Umbilical cord (tissue), 2 donors: Measurements from ENCODE around the gene ZFPL1. TPM values are rescaled to one million over a fixed set of nuclear protein-coding genes. Genes with fewer than 3 reads are reported as not detected.
A peak's percentile ranks its signal among the peaks of the same experiment; 100 is the strongest.

Source experiments
- DNase-seq: peaks from one replicate; pipeline ENCODE4 v3.0.0-alpha.2; 2015; ENCODE audit warnings: low spot score
- total RNA-seq: library from RNA; depleted of rRNA; stranded (reverse); fragments of >200 nt; gene quantifications from one replicate; pipeline ENCODE4 v1.2.3, GENCODE V29; 2014; ENCODE audit warnings: low replicate concordance; ENCODE audit not compliant: insufficient read depth

The ZFPL1 gene
- total RNA-seq, 1 donor from 2014 or later = 28.6 TPM

GRCh38 chr11:65128182-65129145, 44.4 kb downstream of the ZFPL1 start:
- no peak for DNase-seq

DNA sequence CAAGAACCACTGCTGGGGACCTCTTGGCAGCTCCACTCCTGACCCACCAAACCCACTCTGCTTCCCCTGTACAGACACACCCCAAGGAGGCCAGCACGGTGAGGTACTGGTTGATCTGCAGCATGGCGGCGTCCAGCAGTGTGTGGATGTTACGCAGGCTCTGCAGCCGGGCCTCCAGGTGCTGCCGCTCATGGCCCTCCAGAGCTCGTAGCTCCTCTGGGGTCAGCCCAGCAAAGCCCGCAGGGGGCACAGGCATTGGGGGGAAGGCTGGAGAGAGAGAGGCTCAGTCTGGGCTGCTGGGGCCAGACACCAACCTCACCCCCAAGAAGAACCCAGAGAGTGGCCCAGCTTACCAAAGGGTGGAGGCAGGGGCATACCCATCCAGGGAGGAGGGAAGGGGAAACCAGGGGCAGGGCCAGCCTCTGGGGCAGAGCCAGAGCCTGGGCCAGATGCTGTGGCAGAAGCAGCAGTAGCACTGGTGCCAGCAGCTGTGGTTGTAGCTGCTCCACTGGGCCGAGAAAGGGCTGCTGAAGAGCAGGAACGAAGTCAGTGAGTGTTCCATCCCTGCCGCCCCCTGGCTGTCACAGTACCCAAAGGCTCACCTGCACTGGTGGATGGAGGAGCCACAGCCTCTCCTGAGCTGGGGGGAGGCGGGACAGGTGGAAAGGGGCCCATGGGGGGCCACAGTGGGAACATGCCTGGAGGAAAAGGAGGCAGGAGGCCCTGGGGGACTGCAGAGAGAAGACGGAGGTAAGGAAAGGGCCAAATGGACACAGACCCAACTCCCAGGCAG, 45.8 kb downstream of the ZFPL1 start:
- no peak for DNase-seq

DNA sequence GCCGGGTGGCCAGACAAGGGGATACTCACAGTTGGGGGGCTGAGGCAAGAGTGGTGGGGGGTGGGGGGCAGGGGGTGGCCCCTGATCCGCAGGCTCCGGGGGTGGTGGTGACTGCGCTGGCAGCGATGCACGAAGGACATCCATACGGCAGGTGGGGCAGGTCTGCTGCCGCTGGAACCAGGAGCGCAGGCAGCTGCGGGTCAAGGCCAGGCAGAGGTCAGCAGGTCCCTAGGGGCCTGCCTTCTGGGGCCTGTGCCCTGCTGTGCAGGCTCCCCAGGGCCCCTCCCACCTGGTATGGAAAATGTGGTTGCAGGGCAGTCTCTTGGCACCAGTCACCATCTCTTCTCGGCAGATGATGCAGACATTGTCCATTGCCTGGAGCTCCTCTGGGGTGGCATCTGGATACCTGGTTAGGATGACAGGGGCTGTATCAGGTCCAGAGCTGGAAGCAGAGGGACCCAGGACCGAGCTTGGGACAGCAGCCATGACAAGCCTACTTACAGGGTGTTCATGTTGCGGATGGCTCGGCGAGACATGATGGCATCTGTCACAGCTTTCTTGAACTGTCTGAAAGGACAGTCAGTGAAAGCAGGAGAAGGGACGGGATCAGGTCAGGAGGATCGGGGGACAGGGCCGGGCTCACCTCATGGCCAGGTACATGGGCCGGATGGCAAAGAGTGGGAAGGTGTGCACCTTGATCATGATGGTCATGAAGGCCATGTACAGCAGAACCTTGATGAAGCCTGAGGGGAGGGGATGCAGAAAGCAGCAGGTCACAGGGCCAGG, 46.8 kb downstream of the ZFPL1 start:
- no peak for DNase-seq

GRCh38 chr11:65131417-65131776, 47.4 kb downstream of the ZFPL1 start:
- DNase-seq = no peak

DNA sequence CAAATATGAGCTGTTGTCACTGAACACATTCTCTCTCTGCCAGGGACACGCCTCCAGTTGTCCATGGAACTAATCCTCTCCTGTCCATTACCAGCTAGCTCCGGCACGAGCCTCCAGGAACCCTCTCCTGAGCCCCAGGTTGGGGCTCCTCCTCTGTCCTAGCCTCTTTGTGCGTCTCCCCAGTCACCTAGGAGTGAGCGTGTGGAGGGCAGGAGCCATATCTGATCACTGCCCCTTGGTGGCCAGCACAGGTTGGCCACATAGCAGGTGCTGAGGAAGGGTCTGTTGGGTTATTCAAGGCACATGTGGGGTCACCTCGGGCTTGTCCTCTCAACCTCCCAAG, 47.8 kb downstream of the ZFPL1 start:
- DNase-seq = no peak

- no peak for DNase-seq
These were observed 48.4 kb downstream of the ZFPL1 start for GRCh38 chr11:65132238-65132987.

- DNase-seq = no peak
These were observed 49.1 kb downstream of the ZFPL1 start for GRCh38 chr11:65132988-65133700.

DNA sequence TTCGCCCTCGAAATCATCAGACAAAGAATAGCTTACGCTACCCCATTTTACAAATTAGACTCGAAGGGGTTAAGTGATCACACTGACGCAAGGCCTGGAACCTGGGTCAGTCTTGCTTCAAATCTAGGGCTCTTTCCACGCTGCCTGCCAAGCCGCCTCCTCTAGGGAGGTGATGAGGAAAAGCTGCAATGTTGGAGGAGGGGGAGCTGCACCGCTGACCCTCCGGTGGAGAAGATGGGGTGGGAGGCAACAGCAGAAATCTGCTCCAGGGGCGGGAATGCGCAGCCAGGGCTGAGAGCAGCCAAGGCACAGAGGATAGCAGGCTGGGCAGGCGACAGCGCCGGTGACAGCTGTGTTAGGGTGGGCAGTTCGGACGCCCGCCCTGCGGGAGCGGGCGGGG, 49.7 kb downstream of the ZFPL1 start:
- no peak for DNase-seq

GRCh38 chr11:65134240-65134951, 50.4 kb downstream of the ZFPL1 start, which contains the start of gene SYVN1:
SYVN1 (minus strand) TSS chr11:65134519; CDS start chr11:65133601, 918 bp downstream.
- peak; percentile 94 for DNase-seq

- DNase-seq = peak; percentile 97
These were observed 51.1 kb downstream of the ZFPL1 start for GRCh38 chr11:65134952-65135632.

GRCh38 chr11:65135633-65136145, 51.7 kb downstream of the ZFPL1 start:
- DNase-seq = no peak

GRCh38 chr11:65136515-65137096, 52.6 kb downstream of the ZFPL1 start:
- DNase-seq = no peak

Other genes with a start within 250 kb of the ZFPL1 start
- gene CDC42BPG, start 239.6 kb upstream of the ZFPL1 start, total RNA-seq = 0.96 TPM
- 56.8 TPM for gene EHD1, start 205.6 kb upstream of the ZFPL1 start, total RNA-seq
- 5.3 TPM for gene ATG2A, start 167.0 kb upstream of the ZFPL1 start, total RNA-seq
- gene PPP2R5B, start 159.5 kb upstream of the ZFPL1 start, total RNA-seq = 3.6 TPM
- gene GPHA2, start 148.3 kb upstream of the ZFPL1 start, total RNA-seq = not detected
- gene MAJIN, start 112.1 kb upstream of the ZFPL1 start, total RNA-seq = not detected
- not detected for gene BATF2, start 87.3 kb upstream of the ZFPL1 start, total RNA-seq
- gene ARL2, start 70.1 kb upstream of the ZFPL1 start, total RNA-seq = 60.2 TPM
- gene SNX15, start 56.8 kb upstream of the ZFPL1 start, total RNA-seq = 19.0 TPM
- gene SAC3D1, start 43.0 kb upstream of the ZFPL1 start, total RNA-seq = 11.8 TPM
- 4.1 TPM for gene NAALADL1, start 25.7 kb upstream of the ZFPL1 start, total RNA-seq
- 3.1 TPM for gene CDCA5, start 182 bp upstream of the ZFPL1 start, total RNA-seq
- 117 TPM for gene VPS51, start 12.0 kb downstream of the ZFPL1 start, total RNA-seq
- gene TM7SF2, start 27.6 kb downstream of the ZFPL1 start, total RNA-seq = 15.2 TPM
- 5.8 TPM for gene ZNHIT2, start 33.5 kb downstream of the ZFPL1 start, total RNA-seq
- gene FAU, start 37.9 kb downstream of the ZFPL1 start, total RNA-seq = 267 TPM
- gene MRPL49, start 38.1 kb downstream of the ZFPL1 start, total RNA-seq = 19.5 TPM
- gene SYVN1, start 50.3 kb downstream of the ZFPL1 start, total RNA-seq = 13.0 TPM
- not detected for gene SPDYC, start 86.0 kb downstream of the ZFPL1 start, total RNA-seq
- gene CAPN1, start 97.7 kb downstream of the ZFPL1 start, total RNA-seq = 59.5 TPM
- 3.6 TPM for gene POLA2, start 177.7 kb downstream of the ZFPL1 start, total RNA-seq
- 8.4 TPM for gene CDC42EP2, start 230.6 kb downstream of the ZFPL1 start, total RNA-seq
- 34.7 TPM for gene DPF2, start 249.6 kb downstream of the ZFPL1 start, total RNA-seq